Caco-2 (cell line): Measurements from ENCODE around the gene UBE2A. TPM values are rescaled to one million over a fixed set of nuclear protein-coding genes. Genes with fewer than 3 reads are reported as not detected.

ENCODE experiments used
- BruUV-seq: library from RNA; stranded (reverse); fragments of 400-500 nt; replicated peaks from 2 replicates; lab custom pipeline; 2021; lab: Mats Ljungman, UMichigan
- CTCF ChIA-PET: fragments of 300-600 bp; sonication (Branson Sonifier 250); formaldehyde crosslinking; loops from one replicate; lab custom pipeline; 2022; ENCODE audit warnings: antibody characterized with exemption; lab: Charles Lee
- POLR2A ChIA-PET: fragments of 300-600 bp; sonication (Branson Sonifier 250); formaldehyde crosslinking; loops from one replicate; lab custom pipeline; 2022; ENCODE audit warnings: antibody characterized with exemption; lab: Charles Lee
- DNase-seq, 2 experiments: peaks; one replicate each; pipeline versions ENCODE4 v3.0.0 to v3.0.0-alpha.2; 2020 to 2022
- H3K27me3 ChIP-seq: replicated peaks from 2 replicates; pipeline ENCODE4 v1.6.0; 2011; ENCODE audit warnings: low read length; ENCODE audit not compliant: control insufficient read depth, insufficient read depth
- H3K36me3 ChIP-seq: 2 replicates; pipeline ENCODE4 v1.5.1; 2011; ENCODE audit warnings: low read length; ENCODE audit not compliant: control insufficient read depth, insufficient read depth
- H3K4me1 ChIP-seq: fragments of 250-450 bp; sonication (Bioruptor Pico); 2 replicates; pipeline ENCODE4 v1.5.1; 2020; ENCODE audit warnings: mild to moderate bottlenecking
- H3K4me3 ChIP-seq: 2 replicates; pipeline ENCODE4 v1.5.1; 2011; ENCODE audit warnings: low read depth, mild to moderate bottlenecking, control low read depth, low read length
- H3K9me3 ChIP-seq: fragments of 250-450 bp; sonication (Bioruptor Pico); 2 replicates; pipeline ENCODE4 v1.5.1; 2020; ENCODE audit warnings: mild to moderate bottlenecking, moderate library complexity
- H3K27ac Mint-ChIP-seq: one replicate; pipeline ENCODE4 v1.8.0; 2022; ENCODE audit warnings: mixed read lengths; ENCODE audit not compliant: unreplicated experiment
- H3K27me3 Mint-ChIP-seq: one replicate; pipeline ENCODE4 v1.8.0; 2022; ENCODE audit warnings: mixed read lengths; ENCODE audit not compliant: insufficient read depth, unreplicated experiment
- H3K36me3 Mint-ChIP-seq: one replicate; pipeline ENCODE4 v1.8.0; 2022; ENCODE audit warnings: mild to moderate bottlenecking, mixed read lengths; ENCODE audit not compliant: insufficient read depth, unreplicated experiment
- H3K4me1 Mint-ChIP-seq: one replicate; pipeline ENCODE4 v1.8.0; 2022; ENCODE audit warnings: low read depth, mixed read lengths; ENCODE audit not compliant: unreplicated experiment
- H3K4me3 Mint-ChIP-seq: one replicate; pipeline ENCODE4 v1.8.0; 2022; ENCODE audit warnings: mild to moderate bottlenecking, moderate library complexity, mixed read lengths; ENCODE audit not compliant: unreplicated experiment
- H3K9me3 Mint-ChIP-seq: one replicate; pipeline ENCODE4 v1.8.0; 2022; ENCODE audit warnings: mixed read lengths; ENCODE audit not compliant: unreplicated experiment
- CTCF ChIP-seq, 2 experiments: fragments of 200-600 bp in 1 of 2; IDR thresholded peaks; 1 replicate in 1 of 2; 2 replicates in 1 of 2; pipeline versions ENCODE4 v1.5.1 to v1.8.0; 2011 to 2022; ENCODE audit warnings: antibody characterized with exemption in 1 of 2, control low read depth in 1 of 2, inconsistent platforms in 1 of 2, low read depth in 1 of 2, low read length in 1 of 2, mild to moderate bottlenecking in 1 of 2, moderate library complexity in 1 of 2; ENCODE audit not compliant: insufficient read depth in 1 of 2, severe bottlenecking in 1 of 2, unreplicated experiment in 1 of 2
- intact Hi-C: fragments of 100-400 bp; cut with micrococcal nuclease; formaldehyde crosslinking; loops from one replicate; pipeline ENCODE4 v1.10.0; 2022; ENCODE audit not compliant: unreplicated experiment
- total RNA-seq: library from RNA; stranded (reverse); gene quantifications from 2 replicates; pipeline ENCODE4 v1.2.3, GENCODE V29; 2022

UBE2A gene
- total RNA-seq, 1 experiment from 2014 or later = 52.9 TPM

- H3K27me3 Mint-ChIP-seq = no peaks in the 10 kb centered on the region
- peaks cover 20% of the 10 kb centered on the region for H3K36me3 Mint-ChIP-seq
- no peak for DNase-seq
- no peak overlapping the region for H3K27ac Mint-ChIP-seq
- BruUV-seq = no TSS peak
- no peak overlapping the region for H3K4me3 ChIP-seq
- no peaks in the 10 kb centered on the region for H3K9me3 ChIP-seq
- POLR2A ChIA-PET = no interaction called here
- CTCF ChIA-PET = no interaction called here
- intact Hi-C loops = loop anchor here (10.0 kb wide), 1 partner anchor 88 kb away; no protein-coding TSS in a partner anchor
- no peak overlapping the region for H3K4me3 Mint-ChIP-seq
- no peaks in the 10 kb centered on the region for H3K36me3 ChIP-seq
- no peak for TF ChIP-seq CTCF (IDR thresholded peaks at IDR 0.05; ENCODE audit: insufficient read depth in 1 of 2, low read depth in 1 of 2, low read length in 1 of 2, severe bottlenecking in 1 of 2, unreplicated experiment in 1 of 2)
- no peaks in the 10 kb centered on the region for H3K9me3 Mint-ChIP-seq
- no peaks in the 10 kb centered on the region for H3K4me1 Mint-ChIP-seq
- H3K4me1 ChIP-seq = no peaks in the 10 kb centered on the region
- no peaks in the 10 kb centered on the region for H3K27me3 ChIP-seq
Measured at GRCh38 chrX:119602701-119603255, 28.4 kb downstream of the UBE2A start.

DNA sequence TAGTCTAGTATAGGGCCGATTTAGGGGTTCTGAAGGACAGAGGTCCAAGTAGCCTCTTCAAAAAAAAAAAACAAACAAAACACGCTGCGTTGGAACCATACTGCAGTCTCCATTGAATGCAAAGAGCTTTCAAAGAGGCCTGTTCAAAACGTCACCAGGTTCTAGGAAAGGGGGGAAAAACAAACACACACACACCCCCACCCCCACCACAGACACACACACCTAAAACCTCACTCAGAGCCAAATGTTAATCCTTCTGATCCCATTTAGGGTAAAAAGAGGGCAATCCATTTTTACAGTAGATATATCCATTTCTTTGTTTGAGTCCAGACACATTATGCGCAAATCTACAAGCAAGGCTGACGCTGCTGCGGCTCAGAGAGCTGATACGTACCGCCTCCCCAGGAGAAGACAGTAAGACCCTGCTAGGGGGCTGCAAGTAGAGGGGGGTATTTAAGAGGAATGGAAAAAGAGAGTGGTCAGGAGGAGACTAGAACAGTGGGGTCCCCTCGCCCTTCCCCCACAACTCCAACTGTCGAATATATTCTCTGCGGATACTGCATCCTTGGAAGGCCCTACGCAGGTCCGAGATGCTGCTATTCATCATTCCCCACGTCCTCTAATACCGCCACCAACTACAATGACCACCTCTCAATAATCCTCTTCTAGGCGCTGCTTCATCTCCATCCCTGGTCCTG, 30.6 kb downstream of the UBE2A start:
- intact Hi-C loops = loop anchor here (10.0 kb wide), 1 partner anchor 90 kb away; no protein-coding TSS in a partner anchor
- no peak for DNase-seq
- H3K9me3 ChIP-seq = no peaks in the 10 kb centered on the region
- H3K4me1 ChIP-seq = no peaks in the 10 kb centered on the region
- ChIA-PET POLR2A (interaction anchor here (1.0 kb wide), 1 partner anchor 86 kb away, joined by 10 read pairs; no protein-coding TSS in a partner anchor), CTCF (no interaction called here)
- no peaks in the 10 kb centered on the region for H3K4me1 Mint-ChIP-seq
- H3K36me3 Mint-ChIP-seq = peaks cover 14% of the 10 kb centered on the region
- peak overlapping the region; percentile 95 for H3K4me3 ChIP-seq
- H3K27me3 Mint-ChIP-seq = no peaks in the 10 kb centered on the region
- no peaks in the 10 kb centered on the region for H3K27me3 ChIP-seq
- no peaks in the 10 kb centered on the region for H3K9me3 Mint-ChIP-seq
- peak overlapping the region; percentile 76 for H3K27ac Mint-ChIP-seq
- no peak for TF ChIP-seq CTCF (IDR thresholded peaks at IDR 0.05; ENCODE audit: insufficient read depth in 1 of 2, low read depth in 1 of 2, low read length in 1 of 2, severe bottlenecking in 1 of 2, unreplicated experiment in 1 of 2)
- BruUV-seq = TSS peak; percentile 30
- no peaks in the 10 kb centered on the region for H3K36me3 ChIP-seq
- peak overlapping the region; percentile 94 for H3K4me3 Mint-ChIP-seq

DNA sequence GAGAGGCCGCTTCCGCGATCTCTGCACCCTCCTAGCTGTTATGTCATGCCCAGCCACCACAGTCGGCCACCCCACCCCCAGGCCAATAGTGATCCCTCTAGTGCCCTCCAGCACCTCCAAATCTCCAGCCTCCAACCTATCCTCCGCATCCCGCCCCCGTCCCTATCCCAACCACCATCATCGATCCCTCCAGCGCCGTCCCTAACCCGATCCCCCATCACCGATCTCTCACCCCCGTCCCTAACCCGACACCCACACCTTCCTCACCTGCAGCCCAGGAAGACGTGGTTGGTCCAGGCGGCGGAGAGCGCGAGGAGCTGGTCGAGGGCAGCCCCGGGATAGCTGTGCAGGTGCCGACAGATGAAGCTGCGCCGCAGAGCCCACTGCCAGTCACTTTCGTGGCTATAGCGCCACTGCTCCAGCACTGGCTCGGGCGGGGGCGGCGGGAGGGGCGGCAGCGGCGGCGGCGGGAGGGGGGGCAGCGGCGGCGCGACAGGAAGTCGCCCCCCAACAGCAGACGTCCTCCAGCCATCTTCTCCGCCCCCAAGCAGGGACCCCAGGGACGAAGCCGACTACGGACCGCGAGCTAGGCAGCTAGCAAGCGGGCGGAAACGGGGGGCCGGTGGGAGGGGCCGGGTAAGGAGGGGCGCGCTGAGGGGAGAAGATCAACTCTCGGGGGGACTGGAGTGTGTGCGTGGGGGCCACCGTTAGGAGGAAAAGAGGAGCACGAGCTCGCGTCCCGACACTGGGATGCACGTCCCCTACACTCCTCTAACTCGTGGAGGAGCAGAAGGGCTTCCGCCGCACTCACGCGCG, 31.3 kb downstream of the UBE2A start:
- Mint-ChIP-seq H3K4me1 (no peaks in the 10 kb centered on the region), H3K4me3 (peak overlapping the region; percentile 94), H3K9me3 (no peaks in the 10 kb centered on the region), H3K27ac (peak overlapping the region; percentile 94), H3K27me3 (no peaks in the 10 kb centered on the region), H3K36me3 (peaks cover 14% of the 10 kb centered on the region)
- intact Hi-C loops = loop anchor here (2.0 to 10.0 kb wide), 2 partner anchors 51 to 91 kb away; no protein-coding TSS in a partner anchor
- Histone ChIP-seq H3K9me3 (no peaks in the 10 kb centered on the region), H3K4me3 (peak overlapping the region; percentile 95), H3K27me3 (no peaks in the 10 kb centered on the region), H3K36me3 (no peaks in the 10 kb centered on the region), H3K4me1 (no peaks in the 10 kb centered on the region)
- BruUV-seq = no TSS peak
- DNase-seq = peak; percentile 29 to 35
- no peak for TF ChIP-seq CTCF (IDR thresholded peaks at IDR 0.05; ENCODE audit: insufficient read depth in 1 of 2, low read depth in 1 of 2, low read length in 1 of 2, severe bottlenecking in 1 of 2, unreplicated experiment in 1 of 2)
- POLR2A ChIA-PET = interaction anchor here (0.5 to 1.0 kb wide), 4 partner anchors 30 to 103 kb away, joined by 3 to 10 read pairs (median 4); no protein-coding TSS in a partner anchor
- CTCF ChIA-PET = interaction anchor here (0.6 to 0.7 kb wide), 3 partner anchors 123 to 176 kb away, joined by 3 to 13 read pairs (median 5); partner anchors contain the start of gene SLC25A5
